HG03196 (cell line): Measurements from ENCODE around the gene PIP5K1A.

ENCODE experiments used
- ATAC-seq: cut with Tn5 transposase; IDR thresholded peaks from one replicate; pipeline ENCODE4 v1.9.1; 2021; ENCODE audit not compliant: unreplicated experiment

Gene PIP5K1A

GRCh38 chr1:151288502-151288901, 90.2 kb downstream of the PIP5K1A start:
- ATAC-seq: no peak

GRCh38 chr1:151289080-151289935, 91.0 kb downstream of the PIP5K1A start:
- no peak for ATAC-seq

GRCh38 chr1:151289991-151290708, 91.8 kb downstream of the PIP5K1A start:
- no peak for ATAC-seq

- ATAC-seq: no peak
Observed at GRCh38 chr1:151290709-151291303, 92.5 kb downstream of the PIP5K1A start.

GRCh38 chr1:151292207-151293030, 94.1 kb downstream of the PIP5K1A start:
- ATAC-seq: no peak

GRCh38 chr1:151293093-151293492, 94.7 kb downstream of the PIP5K1A start:
- ATAC-seq: no peak

GRCh38 chr1:151294742-151295462, 96.5 kb downstream of the PIP5K1A start:
- ATAC-seq: no peak
